ENCODE results near the gene PARD3B.

GRCh38 chr2:205364261-205364660 lies 819.0 kb downstream of the PARD3B start:
- TF ChIP-seq CTCF (IDR thresholded peaks at IDR 0.05) (no peak), POLR2AphosphoS5 (IDR thresholded peaks at IDR 0.05; ENCODE audit: insufficient read depth in 1 of 2, low read depth in 1 of 2) (no peak), POLR2A (IDR thresholded peaks at IDR 0.05) (no peak)
